GM04503 (cell line): ENCODE data around the gene TRIM54.
A peak's percentile ranks its signal among the peaks of the same experiment; 100 is the strongest.

Experiments
- DNase-seq: peaks from one replicate; pipeline ENCODE4 v3.0.0-alpha.2; 2012; ENCODE audit warnings: low read depth

TRIM54 gene

GRCh38 chr2:27356382-27357181 lies 74.4 kb downstream of the TRIM54 start, which contains the start of gene GTF3C2:
Gene GTF3C2, minus strand, starts transcription at chr2:27356764. Its CDS starts 13,210 bp downstream, at chr2:27343554.
- peak; percentile 85 for DNase-seq
